Upper lobe of right lung (tissue), 1 donor: Measurements from ENCODE around the gene TRAF1. TPM values are rescaled to one million over a fixed set of nuclear protein-coding genes. Genes with fewer than 3 reads are reported as not detected.

Experiments used
- ATAC-seq: fragments of 200-7000 bp; cut with Tn5 transposase; one replicate; pipeline ENCODE4 v1.9.1; 2020; ENCODE audit warnings: mild to moderate bottlenecking, moderate library complexity
- DNase-seq: peaks from one replicate; pipeline ENCODE4 v3.0.0-alpha.2; 2020
- H3K27ac ChIP-seq: fragments of 200-600 bp; one replicate; pipeline ENCODE4 v1.8.0; 2022
- H3K27me3 ChIP-seq: fragments of 200-600 bp; one replicate; pipeline ENCODE4 v1.8.0; 2022; ENCODE audit warnings: mild to moderate bottlenecking
- H3K36me3 ChIP-seq: fragments of 200-600 bp; one replicate; pipeline ENCODE4 v1.8.0; 2022
- H3K4me1 ChIP-seq: fragments of 200-600 bp; one replicate; pipeline ENCODE4 v1.8.0; 2022
- H3K4me3 ChIP-seq: fragments of 200-600 bp; one replicate; pipeline ENCODE4 v1.8.0; 2022; ENCODE audit warnings: mild to moderate bottlenecking
- H3K9me3 ChIP-seq: fragments of 200-600 bp; one replicate; pipeline ENCODE4 v1.8.0; 2022
- intact Hi-C: fragments of 100-400 bp; cut with DNase I; formaldehyde crosslinking; loops from one replicate; pipeline ENCODE4 v1.11.0; 2022
- total RNA-seq: library from RNA; stranded (reverse); fragmentation: NEBNext Ultra II Directional; extraction: Animal tissue kit (Norgen Biotek cat#: 25700); gene quantifications from one replicate; pipeline ENCODE4 v1.2.1, GENCODE V29; 2021
- TF ChIP-seq, protein P1 (sequence below): fragments of 200-600 bp; IDR thresholded peaks from one replicate; pipeline ENCODE4 v1.8.0; 2022; ENCODE audit warnings: antibody characterized with exemption
- donor health status: DM: no; HTN: yes; CAD: no; lungs with severe emphysema.

TRAF1 gene
- total RNA-seq, 1 donor from 2014 or later: 6.0 TPM

DNA sequence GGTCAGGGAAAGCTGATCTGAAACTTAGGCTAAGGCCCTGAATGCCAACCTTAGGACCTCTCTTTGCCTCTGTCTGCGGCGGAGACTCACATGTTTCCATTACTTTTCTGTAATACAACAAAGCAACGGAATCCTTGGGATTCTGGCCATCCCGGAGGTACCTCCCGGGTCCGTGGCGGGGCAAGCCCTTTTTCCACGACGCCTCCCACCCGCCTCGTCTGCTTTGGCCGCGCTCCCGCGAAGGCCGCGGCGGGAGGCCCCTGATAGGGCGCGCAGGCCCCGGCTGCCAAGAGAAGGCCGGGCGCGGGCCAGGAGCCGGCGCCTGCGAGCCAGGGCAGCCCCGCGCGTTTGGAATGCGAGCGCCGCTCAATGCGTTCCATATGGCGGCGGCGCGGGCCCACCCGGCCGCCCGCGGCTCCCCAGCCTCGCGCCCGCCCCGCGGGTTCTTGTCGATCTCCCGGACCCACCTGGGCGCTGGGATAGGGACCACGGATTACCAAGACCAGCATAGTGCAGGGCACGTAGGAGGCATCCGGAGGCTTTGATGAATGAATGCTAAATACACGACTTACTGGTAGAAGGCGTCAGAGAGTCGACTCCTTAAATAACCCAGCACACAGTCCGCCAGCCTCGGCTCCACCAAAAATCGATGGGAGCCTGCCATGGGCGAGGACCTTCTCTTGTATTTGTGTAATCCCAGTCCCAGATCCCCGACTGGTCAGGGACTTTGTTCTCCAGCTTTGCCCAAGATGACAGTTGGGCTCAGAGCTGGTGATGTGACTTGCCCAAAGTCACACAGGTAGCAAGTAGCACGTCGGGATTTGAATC, 32.1 kb downstream of the TRAF1 start:
- Histone ChIP-seq H3K4me1 (peaks cover 39% of the 10 kb centered on the region), H3K36me3 (no peaks in the 10 kb centered on the region), H3K4me3 (peak overlapping the region; percentile 19), H3K27me3 (no peaks in the 10 kb centered on the region), H3K27ac (peak overlapping the region; percentile 58), H3K9me3 (no peaks in the 10 kb centered on the region)
- DNase-seq: no peak
- TF ChIP-seq, protein P1, sequence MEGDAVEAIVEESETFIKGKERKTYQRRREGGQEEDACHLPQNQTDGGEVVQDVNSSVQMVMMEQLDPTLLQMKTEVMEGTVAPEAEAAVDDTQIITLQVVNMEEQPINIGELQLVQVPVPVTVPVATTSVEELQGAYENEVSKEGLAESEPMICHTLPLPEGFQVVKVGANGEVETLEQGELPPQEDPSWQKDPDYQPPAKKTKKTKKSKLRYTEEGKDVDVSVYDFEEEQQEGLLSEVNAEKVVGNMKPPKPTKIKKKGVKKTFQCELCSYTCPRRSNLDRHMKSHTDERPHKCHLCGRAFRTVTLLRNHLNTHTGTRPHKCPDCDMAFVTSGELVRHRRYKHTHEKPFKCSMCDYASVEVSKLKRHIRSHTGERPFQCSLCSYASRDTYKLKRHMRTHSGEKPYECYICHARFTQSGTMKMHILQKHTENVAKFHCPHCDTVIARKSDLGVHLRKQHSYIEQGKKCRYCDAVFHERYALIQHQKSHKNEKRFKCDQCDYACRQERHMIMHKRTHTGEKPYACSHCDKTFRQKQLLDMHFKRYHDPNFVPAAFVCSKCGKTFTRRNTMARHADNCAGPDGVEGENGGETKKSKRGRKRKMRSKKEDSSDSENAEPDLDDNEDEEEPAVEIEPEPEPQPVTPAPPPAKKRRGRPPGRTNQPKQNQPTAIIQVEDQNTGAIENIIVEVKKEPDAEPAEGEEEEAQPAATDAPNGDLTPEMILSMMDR: no peak
- ATAC-seq: peak; percentile 72
- intact Hi-C loops: no loop called here

DNA sequence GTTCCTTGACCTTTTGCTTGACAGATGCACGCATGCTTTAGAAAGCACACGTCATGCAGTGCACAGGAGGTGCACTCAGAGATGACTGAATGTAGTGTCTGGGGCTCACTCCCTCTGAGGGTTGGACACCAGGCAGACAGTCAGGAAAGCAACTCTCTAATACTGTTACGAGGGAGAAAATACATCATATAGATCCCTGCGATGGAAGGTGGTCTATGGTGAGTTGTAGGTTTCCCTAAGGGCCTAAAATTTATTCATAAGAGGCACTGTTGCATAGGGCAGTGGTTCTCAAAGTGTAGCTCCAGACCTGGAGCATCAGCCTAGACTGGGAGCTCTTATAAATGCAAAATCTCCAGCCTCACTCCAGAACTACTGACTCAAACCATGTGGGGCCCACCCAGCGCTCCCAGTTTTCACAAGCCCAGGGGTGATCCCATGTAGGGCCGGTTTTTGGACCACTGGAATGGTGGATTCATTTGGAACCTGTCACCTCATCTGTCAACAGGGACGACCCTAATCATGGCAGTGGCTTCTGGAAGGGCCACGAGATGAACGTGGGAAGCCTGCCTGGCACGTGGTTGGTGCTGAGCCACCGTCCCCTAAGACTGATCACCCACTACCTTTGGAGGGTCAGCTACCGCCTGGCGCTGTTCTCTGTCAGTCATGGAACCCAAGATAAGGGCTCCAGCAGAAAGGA, 32.8 kb downstream of the TRAF1 start:
- Histone ChIP-seq H3K4me3 (no peak overlapping the region), H3K4me1 (peaks cover 39% of the 10 kb centered on the region), H3K27ac (peak overlapping the region; percentile 58), H3K9me3 (no peaks in the 10 kb centered on the region), H3K27me3 (no peaks in the 10 kb centered on the region), H3K36me3 (no peaks in the 10 kb centered on the region)
- TF ChIP-seq, protein P1: no peak
- DNase-seq (no peak), ATAC-seq (no peak)
- intact Hi-C loops: no loop called here

DNA sequence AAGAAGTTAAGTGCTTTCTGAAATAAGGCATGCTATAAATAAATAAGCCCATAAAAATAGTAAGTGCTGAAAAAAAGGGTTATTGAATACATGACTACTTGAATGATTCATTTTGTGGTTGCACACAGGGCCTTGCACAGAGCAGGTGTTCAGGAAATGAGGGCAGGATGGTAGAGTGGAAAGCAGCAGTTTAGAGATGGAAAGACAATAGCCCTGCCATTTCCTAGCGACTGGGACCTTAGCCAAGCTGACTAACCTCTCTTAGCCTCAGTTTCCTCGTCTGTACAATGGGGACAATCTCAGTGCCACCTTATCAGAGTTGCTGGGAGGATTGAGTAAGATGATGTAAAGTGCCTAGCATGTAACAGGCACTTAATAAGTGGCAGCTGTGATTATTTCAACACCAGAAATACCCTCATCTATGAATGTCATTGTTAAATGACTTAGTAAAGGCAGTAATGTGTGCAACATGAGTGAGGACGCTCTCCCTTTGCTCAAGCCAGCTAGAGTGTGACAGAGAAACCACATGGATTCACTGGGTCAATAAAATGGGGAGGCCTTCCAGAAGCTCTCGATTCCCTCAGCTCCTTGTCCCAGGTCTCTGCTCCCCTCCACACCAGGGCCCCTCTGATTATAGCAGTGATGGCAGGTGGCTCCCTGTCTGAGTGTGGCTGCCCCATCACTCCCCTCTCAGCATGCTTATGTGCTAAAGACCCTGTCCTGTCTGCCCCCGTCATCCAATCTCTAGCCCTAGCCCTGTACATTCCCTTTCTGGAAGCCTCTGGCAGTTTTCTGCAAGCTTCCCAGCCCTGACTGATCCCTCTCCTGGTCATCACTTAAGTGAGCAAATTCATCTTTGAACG, 33.6 kb downstream of the TRAF1 start:
- intact Hi-C loops: no loop called here
- Histone ChIP-seq H3K27ac (no peak overlapping the region), H3K9me3 (no peaks in the 10 kb centered on the region), H3K36me3 (no peaks in the 10 kb centered on the region), H3K27me3 (no peaks in the 10 kb centered on the region), H3K4me3 (no peak overlapping the region), H3K4me1 (peaks cover 39% of the 10 kb centered on the region)
- TF ChIP-seq, protein P1: no peak
- no peak for DNase-seq
- no peak for ATAC-seq

DNA sequence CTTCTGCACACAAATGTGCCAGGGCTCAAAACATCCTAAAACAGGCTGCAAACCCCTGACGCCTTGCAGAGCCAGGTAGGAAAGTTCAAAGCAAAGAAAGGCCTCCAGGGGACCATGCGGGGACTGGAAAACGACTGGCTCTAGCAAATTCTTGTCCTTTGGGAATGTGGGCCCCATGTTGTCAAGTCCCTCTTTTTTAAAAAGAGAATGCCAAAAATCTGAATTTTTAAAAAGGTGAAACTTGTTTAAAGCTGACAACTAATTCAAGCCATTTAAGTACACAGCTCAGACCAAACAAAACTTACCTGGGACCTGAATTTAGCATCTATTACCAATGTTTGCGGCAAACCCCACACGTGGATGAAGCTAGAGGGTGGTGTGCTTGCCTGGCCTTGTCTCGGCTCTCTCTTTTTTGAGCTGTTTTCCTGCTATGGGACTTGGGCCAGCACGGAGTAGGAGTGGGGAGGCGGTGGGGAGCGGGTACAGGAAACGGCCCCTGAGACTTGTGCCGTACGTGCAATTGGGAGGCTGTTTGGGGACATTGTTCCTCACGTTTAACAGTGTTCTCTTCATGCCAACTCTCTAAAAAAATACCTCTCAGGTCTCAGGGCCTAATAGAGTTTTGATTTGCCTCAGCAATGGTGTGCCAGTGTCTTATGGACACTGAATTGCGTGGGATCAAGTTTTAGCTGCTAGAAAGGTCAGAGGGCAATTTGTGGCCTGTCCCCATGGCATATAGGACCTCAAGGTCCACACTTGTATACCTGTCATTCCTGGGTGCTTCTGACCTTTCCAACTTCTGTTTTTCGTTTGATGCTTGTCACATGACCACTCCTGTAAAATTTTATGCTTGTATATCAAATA, 34.5 kb downstream of the TRAF1 start:
- ATAC-seq (no peak), DNase-seq (no peak)
- H3K9me3 ChIP-seq: no peaks in the 10 kb centered on the region
- H3K27me3 ChIP-seq: no peaks in the 10 kb centered on the region
- peaks cover 37% of the 10 kb centered on the region for H3K4me1 ChIP-seq
- TF ChIP-seq, protein P1: no peak
- intact Hi-C loops: no loop called here
- no peak overlapping the region for H3K4me3 ChIP-seq
- H3K27ac ChIP-seq: no peak overlapping the region
- H3K36me3 ChIP-seq: no peaks in the 10 kb centered on the region
